ENCODE data around the gene ASB2. TPM values are rescaled to one million over a fixed set of nuclear protein-coding genes. Genes with fewer than 3 reads are reported as not detected.

Gene ASB2
- total and polyA plus RNA-seq, 2 of the 4 experiments (the other 2 are of a cell fraction): 0.54 to 0.77 TPM

DNA sequence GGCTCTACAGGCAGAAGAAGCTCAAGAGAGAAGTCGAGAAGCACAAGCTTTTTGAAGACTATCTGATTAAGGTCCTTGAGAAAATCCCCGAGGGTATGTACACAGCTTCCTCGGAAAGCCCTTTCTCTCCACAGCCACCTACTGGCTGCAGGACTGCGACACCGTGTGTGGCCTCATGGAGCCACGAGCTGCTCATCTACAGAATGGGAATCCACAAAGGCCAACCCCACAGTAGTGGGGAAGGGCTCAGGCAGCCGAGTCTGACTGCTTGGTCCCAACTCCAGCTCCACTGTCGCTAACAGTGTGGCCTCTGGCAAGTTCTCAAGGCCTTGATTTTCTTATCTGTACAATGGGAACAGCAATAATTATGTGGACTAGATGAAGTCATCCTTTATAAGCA is 23.2 kb upstream of the ASB2 start:
- ATAC-seq (ENCODE audit: low read depth): no peak
- Histone ChIP-seq H3K79me1 (ENCODE audit: low read depth in 1 of 2, low read length in 2 of 2) (no peaks in the 10 kb centered on the region), H2AK5ac (ENCODE audit: low read depth, low read length) (no peak overlapping the region), H4K20me1 (ENCODE audit: insufficient read depth, low read length) (no peaks in the 10 kb centered on the region), H3K4ac (ENCODE audit: low read depth, low read length) (no peak overlapping the region), H3K23ac (ENCODE audit: low read depth, low read length) (no peak overlapping the region), H4K5ac (ENCODE audit: low read depth, low read length) (no peak overlapping the region), H3K9me3 (ENCODE audit: control insufficient read depth, insufficient read depth, low read length) (no peaks in the 10 kb centered on the region), H2AFZ (replicated peaks; ENCODE audit: low read length, poor library complexity) (no peak overlapping the region), H3K27ac (ENCODE audit: insufficient read depth, low read length) (no peak overlapping the region), H3K36me3 (ENCODE audit: control insufficient read depth, insufficient read depth, low read length) (no peaks in the 10 kb centered on the region), H3K9me1 (ENCODE audit: insufficient read depth, low read length) (no peaks in the 10 kb centered on the region; the same call in 1 of the 2 replicates), H3K9ac (ENCODE audit: low read depth, low read length) (no peak overlapping the region), H4K8ac (ENCODE audit: low read depth in 2 of 2, low read length in 2 of 2) (no peak overlapping the region), H2BK20ac (ENCODE audit: low read depth, low read length) (no peak overlapping the region), H2BK15ac (ENCODE audit: low read depth, low read length) (no peak overlapping the region), H3K56ac (ENCODE audit: extremely low read depth, insufficient read depth, low read length) (no peak overlapping the region), H3K18ac (ENCODE audit: low read depth, low read length) (no peak overlapping the region), H2AK9ac (replicated peaks; ENCODE audit: low read depth, low read length, poor library complexity) (no peak overlapping the region), H3K27me3 (ENCODE audit: control insufficient read depth, insufficient read depth, low read length) (peaks cover 18% of the 10 kb centered on the region), H3K14ac (replicated peaks; ENCODE audit: low read depth, low read length) (no peak overlapping the region), H3K4me3 (ENCODE audit: insufficient read depth, low read depth, low read length) (no peak overlapping the region), H4K91ac (ENCODE audit: insufficient read depth, low read depth, low read length) (no peak overlapping the region), H2BK120ac (ENCODE audit: low read depth, low read length) (no peak overlapping the region), H2BK5ac (ENCODE audit: low read depth, low read length, poor library complexity, severe bottlenecking) (no peak overlapping the region), H3K4me2 (ENCODE audit: low read depth, low read length) (no peak overlapping the region), H3K4me1 (ENCODE audit: control insufficient read depth, insufficient read depth, low read length) (peaks cover 7% of the 10 kb centered on the region; the same call in 1 of the 2 replicates)
- CTCF ChIA-PET: interaction anchor here (0.8 to 5.3 kb wide), 4 partner anchors 15 to 64 kb away, joined by 3 to 50 read pairs (median 6); no protein-coding TSS in a partner anchor
- POLR2A ChIA-PET (ENCODE audit: unreplicated experiment): no interaction called here
- no TSS peak for BruUV-seq (replicated peaks)
- no peak for DNase-seq
- 50% methylated on average over 1 of the region's 8 CpGs; no CpG with 5 or more reads in 1 of the 2 experiments for WGBS, 2 experiments (ENCODE audit: extremely low coverage in 2 of 2, insufficient read length in 1 of 2)
- no peak for TF ChIP-seq BHLHE40 (IDR thresholded peaks at IDR 0.05; ENCODE audit: low read depth, low read length)
- TF ChIP-seq RAD21 (IDR thresholded peaks at IDR 0.05; ENCODE audit: low read length): no peak
- no peak for TF ChIP-seq POLR2A (IDR thresholded peaks at IDR 0.05; ENCODE audit: low read depth, low read length)
- TF ChIP-seq CEBPB (IDR thresholded peaks at IDR 0.05; ENCODE audit: low read depth, low read length): no peak
- no peak for TF ChIP-seq RFX5 (IDR thresholded peaks at IDR 0.05; ENCODE audit: low read depth, low read length)
- TF ChIP-seq, protein P1, sequence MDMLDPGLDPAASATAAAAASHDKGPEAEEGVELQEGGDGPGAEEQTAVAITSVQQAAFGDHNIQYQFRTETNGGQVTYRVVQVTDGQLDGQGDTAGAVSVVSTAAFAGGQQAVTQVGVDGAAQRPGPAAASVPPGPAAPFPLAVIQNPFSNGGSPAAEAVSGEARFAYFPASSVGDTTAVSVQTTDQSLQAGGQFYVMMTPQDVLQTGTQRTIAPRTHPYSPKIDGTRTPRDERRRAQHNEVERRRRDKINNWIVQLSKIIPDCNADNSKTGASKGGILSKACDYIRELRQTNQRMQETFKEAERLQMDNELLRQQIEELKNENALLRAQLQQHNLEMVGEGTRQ (IDR thresholded peaks at IDR 0.05; ENCODE audit: low read depth, low read length): no peak
- no peak for TF ChIP-seq FOS (IDR thresholded peaks at IDR 0.05; ENCODE audit: low read depth, low read length)
- no peak for TF ChIP-seq SMC3 (IDR thresholded peaks at IDR 0.05; ENCODE audit: low read depth, low read length)
- no peak for TF ChIP-seq MAZ (IDR thresholded peaks at IDR 0.05; ENCODE audit: borderline replicate concordance, low read depth, low read length)
- no peak for TF ChIP-seq MAFK (IDR thresholded peaks at IDR 0.05; ENCODE audit: low read depth, low read length)
- TF ChIP-seq, protein P2, sequence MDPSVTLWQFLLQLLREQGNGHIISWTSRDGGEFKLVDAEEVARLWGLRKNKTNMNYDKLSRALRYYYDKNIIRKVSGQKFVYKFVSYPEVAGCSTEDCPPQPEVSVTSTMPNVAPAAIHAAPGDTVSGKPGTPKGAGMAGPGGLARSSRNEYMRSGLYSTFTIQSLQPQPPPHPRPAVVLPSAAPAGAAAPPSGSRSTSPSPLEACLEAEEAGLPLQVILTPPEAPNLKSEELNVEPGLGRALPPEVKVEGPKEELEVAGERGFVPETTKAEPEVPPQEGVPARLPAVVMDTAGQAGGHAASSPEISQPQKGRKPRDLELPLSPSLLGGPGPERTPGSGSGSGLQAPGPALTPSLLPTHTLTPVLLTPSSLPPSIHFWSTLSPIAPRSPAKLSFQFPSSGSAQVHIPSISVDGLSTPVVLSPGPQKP (IDR thresholded peaks at IDR 0.05; ENCODE audit: borderline replicate concordance, low read depth, low read length): no peak
- TF ChIP-seq MXI1 (IDR thresholded peaks at IDR 0.05; ENCODE audit: borderline replicate concordance, low read depth, low read length): no peak
- intact Hi-C loops (cut with micrococcal nuclease): no loop called here
- dilution Hi-C loops (cut with HindIII; ENCODE audit: low sequenced_read_pairs, unreplicated experiment): no loop called here
- in situ Hi-C loops (cut with MboI; ENCODE audit: low sequenced_read_pairs): no loop called here

Data from IMR-90 (cell line).